GM18508 (cell line): ENCODE measurements around the gene SCFD2.

Experiments
- ATAC-seq: cut with Tn5 transposase; IDR thresholded peaks from one replicate; pipeline ENCODE4 v1.9.1; 2021; ENCODE audit warnings: moderate number of reproducible peaks; ENCODE audit not compliant: insufficient read depth, unreplicated experiment

The SCFD2 gene

GRCh38 chr4:52912608-52913007 lies 453.3 kb downstream of the SCFD2 start:
- ATAC-seq: no peak

DNA sequence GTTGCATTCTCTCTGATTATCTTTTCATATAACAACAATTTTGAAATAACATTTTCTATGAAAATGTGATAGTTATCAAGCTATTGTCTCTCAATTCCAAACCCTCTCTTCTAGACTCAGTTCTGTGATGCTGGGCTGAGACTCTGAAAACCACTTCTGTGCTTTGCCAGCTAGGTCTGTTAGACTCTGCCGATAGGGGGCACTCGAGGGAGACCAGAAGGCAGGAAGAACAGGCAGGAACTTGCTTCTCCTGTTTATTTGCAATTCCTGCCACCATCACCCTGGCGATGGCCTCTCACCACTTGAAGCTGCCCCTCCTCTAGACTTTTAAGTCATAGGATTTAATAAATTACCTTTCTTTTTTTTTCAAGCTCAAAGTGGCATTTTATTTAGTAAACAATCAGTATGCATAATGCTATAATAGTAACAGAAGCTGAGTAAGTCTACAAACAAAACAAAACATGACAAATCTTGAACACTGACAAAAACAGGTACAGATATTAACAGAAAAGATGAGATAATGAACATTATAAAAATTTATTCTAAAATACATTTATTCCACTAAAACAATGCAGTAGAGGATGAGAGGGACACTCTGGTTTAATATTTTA lies 454.1 kb downstream of the SCFD2 start:
- ATAC-seq: no peak

- ATAC-seq: no peak
These were observed 455.7 kb downstream of the SCFD2 start for GRCh38 chr4:52910115-52910514.

- ATAC-seq: no peak
These were observed 458.4 kb downstream of the SCFD2 start for GRCh38 chr4:52907510-52907909.

- ATAC-seq: no peak
These were observed 461.4 kb downstream of the SCFD2 start for GRCh38 chr4:52904421-52904820.

GRCh38 chr4:52903273-52903672 lies 462.6 kb downstream of the SCFD2 start:
- no peak for ATAC-seq

GRCh38 chr4:52894443-52894842 lies 471.4 kb downstream of the SCFD2 start:
- ATAC-seq: no peak

DNA sequence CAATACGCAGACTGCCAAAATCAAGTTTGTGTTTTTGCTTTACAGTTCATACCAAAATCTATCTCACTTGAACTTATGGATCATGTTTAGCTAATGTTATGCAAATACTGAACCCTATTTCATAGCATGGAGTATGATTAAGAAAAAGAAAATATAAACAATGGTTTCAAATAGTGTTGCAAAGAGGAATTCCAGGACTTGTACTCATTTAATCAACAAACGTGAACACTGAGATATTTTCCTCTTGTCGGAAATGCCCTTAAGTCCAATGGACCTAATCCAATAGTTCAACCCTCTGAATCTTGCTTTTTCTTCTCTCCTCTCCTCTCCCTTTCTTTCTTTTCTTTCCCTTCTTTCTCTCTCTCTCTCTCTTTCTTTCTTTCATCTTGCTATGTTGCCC lies 473.0 kb downstream of the SCFD2 start:
- no peak for ATAC-seq

GRCh38 chr4:52891743-52892142 lies 474.1 kb downstream of the SCFD2 start:
- no peak for ATAC-seq

DNA sequence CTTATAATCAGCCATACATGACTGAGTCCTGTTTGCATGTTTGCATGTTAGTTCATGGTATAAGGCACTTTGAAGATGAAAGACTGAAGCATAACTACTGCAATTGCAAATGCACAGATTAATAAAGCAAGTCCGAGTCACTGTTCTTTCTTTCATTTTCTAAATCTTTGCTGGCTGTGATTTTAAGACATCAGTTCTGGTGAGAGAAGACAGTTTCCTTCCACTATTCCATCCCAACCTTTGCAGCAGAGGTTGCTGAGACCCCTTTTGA lies 475.4 kb downstream of the SCFD2 start:
- no peak for ATAC-seq

- no peak for ATAC-seq
These were observed 475.9 kb downstream of the SCFD2 start for GRCh38 chr4:52889778-52890520.

DNA sequence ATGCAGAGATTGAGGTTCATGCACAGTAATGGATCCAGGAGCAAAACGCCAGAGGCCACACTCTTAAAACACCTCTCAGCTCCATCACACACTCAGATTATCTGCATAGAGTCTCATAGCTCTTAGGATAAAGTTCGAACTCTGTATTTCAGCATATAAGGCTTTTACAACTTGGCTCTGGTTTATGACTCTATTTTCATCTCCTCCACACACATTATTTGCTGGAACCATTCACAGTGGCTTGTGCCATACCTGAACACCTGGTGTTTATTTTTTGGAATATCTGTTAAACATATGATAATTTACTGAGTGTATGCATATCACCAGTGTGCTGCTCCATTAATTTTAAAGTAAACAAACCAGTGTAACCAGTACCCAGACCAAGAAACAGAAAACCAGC lies 476.5 kb downstream of the SCFD2 start:
- ATAC-seq: no peak

- ATAC-seq: no peak
These were observed 480.9 kb downstream of the SCFD2 start for GRCh38 chr4:52884994-52885393.

- no peak for ATAC-seq
These were observed 481.9 kb downstream of the SCFD2 start for GRCh38 chr4:52883707-52884669.

- ATAC-seq: no peak
These were observed 482.7 kb downstream of the SCFD2 start for GRCh38 chr4:52883183-52883621.

GRCh38 chr4:52880994-52881393 lies 484.9 kb downstream of the SCFD2 start:
- no peak for ATAC-seq

DNA sequence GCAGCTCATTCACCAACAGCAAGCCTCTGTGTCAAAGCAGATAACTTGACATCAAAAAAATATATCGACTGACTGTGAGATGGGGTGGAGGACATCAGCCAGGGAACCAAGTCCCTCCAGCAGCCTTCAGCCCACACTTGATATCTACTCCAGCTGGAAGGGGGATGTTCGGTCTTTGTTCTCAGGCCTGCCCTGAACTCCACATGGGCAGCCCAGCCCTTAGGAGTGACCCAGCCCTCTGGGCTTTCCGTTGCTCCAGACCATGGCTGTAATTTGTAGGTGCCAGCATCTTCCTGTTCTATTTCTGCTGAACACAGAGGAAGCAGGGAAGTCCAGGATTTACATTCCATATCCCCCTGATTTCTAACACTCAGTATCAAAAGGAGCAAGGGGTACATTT lies 486.4 kb downstream of the SCFD2 start:
- ATAC-seq: no peak

GRCh38 chr4:52877694-52878093 lies 488.2 kb downstream of the SCFD2 start:
- ATAC-seq: no peak

GRCh38 chr4:52877036-52877435 lies 488.8 kb downstream of the SCFD2 start:
- no peak for ATAC-seq

DNA sequence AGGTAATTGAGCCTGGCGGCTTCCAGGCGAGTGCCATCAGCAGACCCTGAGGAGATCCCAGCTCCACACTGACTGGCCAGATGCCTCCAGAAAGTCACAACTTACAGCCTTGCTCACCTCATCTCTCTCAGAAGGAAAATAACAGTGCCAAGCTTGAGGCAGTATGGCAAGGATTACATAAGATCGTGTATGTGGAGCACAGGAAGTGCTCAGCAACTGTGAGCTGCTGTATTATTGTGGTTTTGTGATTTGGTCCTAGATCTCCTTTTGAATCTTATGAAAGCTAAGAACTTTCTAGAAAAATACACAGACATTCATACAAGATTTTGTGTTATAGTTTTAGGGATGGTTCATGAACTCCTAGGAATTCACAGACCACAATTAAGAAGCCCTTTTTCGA lies 489.8 kb downstream of the SCFD2 start:
- no peak for ATAC-seq

- no peak for ATAC-seq
These were observed 490.9 kb downstream of the SCFD2 start for GRCh38 chr4:52874948-52875347.
